ENCODE results near the gene GMPR2. TPM values are rescaled to one million over a fixed set of nuclear protein-coding genes. Genes with fewer than 3 reads are reported as not detected.
A peak's percentile ranks its signal among the peaks of the same experiment; 100 is the strongest.

GMPR2 gene
- total RNA-seq: 100 to 1,000 TPM in 2 of 4 donors, 10 to 100 TPM in 2; 68.8 to 237 (median 110) TPM

- intact Hi-C loops (cut with DNase I): loop anchor here (10.0 kb wide), 1 partner anchor 202 kb away; no protein-coding TSS in a partner anchor
- 4 to 5% methylated on average over 30 to 37 of the region's 38 CpGs for WGBS, 2 donors
- peaks cover 18 to 28% of the 10 kb centered on the region in 2 donors for H3K4me1 ChIP-seq
Measured at GRCh38 chr14:24232645-24233537, at the start of gene GMPR2. Gene GMPR2, plus strand, starts transcription at chr14:24232929. Its CDS starts 325 bp downstream, at chr14:24233254.

GRCh38 chr14:24183014-24183481, 49.7 kb upstream of the GMPR2 start:
- peaks cover 43 to 47% of the 10 kb centered on the region in 2 donors for H3K36me3 ChIP-seq
- 91 to 94% methylated on average over 3 to 13 of the region's 15 CpGs for WGBS, 2 donors
- no peak overlapping the region for H3K27ac ChIP-seq
- no peaks in the 10 kb centered on the region for H3K27me3 ChIP-seq
- H3K4me1 ChIP-seq: peaks cover 7 to 26% of the 10 kb centered on the region in 2 donors
- DNase-seq: no peak
- H3K9me3 ChIP-seq: no peaks in the 10 kb centered on the region
- intact Hi-C loops (cut with DNase I): no loop called here
- TF ChIP-seq, protein P1, sequence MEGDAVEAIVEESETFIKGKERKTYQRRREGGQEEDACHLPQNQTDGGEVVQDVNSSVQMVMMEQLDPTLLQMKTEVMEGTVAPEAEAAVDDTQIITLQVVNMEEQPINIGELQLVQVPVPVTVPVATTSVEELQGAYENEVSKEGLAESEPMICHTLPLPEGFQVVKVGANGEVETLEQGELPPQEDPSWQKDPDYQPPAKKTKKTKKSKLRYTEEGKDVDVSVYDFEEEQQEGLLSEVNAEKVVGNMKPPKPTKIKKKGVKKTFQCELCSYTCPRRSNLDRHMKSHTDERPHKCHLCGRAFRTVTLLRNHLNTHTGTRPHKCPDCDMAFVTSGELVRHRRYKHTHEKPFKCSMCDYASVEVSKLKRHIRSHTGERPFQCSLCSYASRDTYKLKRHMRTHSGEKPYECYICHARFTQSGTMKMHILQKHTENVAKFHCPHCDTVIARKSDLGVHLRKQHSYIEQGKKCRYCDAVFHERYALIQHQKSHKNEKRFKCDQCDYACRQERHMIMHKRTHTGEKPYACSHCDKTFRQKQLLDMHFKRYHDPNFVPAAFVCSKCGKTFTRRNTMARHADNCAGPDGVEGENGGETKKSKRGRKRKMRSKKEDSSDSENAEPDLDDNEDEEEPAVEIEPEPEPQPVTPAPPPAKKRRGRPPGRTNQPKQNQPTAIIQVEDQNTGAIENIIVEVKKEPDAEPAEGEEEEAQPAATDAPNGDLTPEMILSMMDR (IDR thresholded peaks at IDR 0.05): no peak
- TF ChIP-seq POLR2A (IDR thresholded peaks at IDR 0.05): no peak
- no peak overlapping the region for H3K4me3 ChIP-seq (replicated peaks in 1 of 3)

More at GRCh38 chr14:24232645-24233537, at the start of gene GMPR2:
- Histone ChIP-seq H3K27me3 (no peaks in the 10 kb centered on the region), H3K4me3 (replicated peaks in 1 of 3) (peak within 1 kb of the TSS; percentile 56 to 92 (median 78)), H3K9me3 (no peaks in the 10 kb centered on the region), H3K27ac (peak within 1 kb of the TSS; percentile 64 to 91 (median 85)), H3K36me3 (peaks cover 19 to 24% of the 10 kb centered on the region in 2 donors)
- DNase-seq: peak in 1 of 2 donors; percentile 73
- TF ChIP-seq POLR2A (IDR thresholded peaks at IDR 0.05): peak in 1 of 2 donors; percentile 11
- TF ChIP-seq, protein P1 (IDR thresholded peaks at IDR 0.05): no peak

GRCh38 chr14:24184104-24184970, 48.4 kb upstream of the GMPR2 start:
- H3K27ac ChIP-seq: no peak overlapping the region
- TF ChIP-seq, protein P1 (IDR thresholded peaks at IDR 0.05): no peak
- TF ChIP-seq POLR2A (IDR thresholded peaks at IDR 0.05): no peak
- peaks cover 36 to 47% of the 10 kb centered on the region in 2 donors for H3K36me3 ChIP-seq
- DNase-seq: no peak
- no peaks in the 10 kb centered on the region for H3K9me3 ChIP-seq
- H3K4me1 ChIP-seq: peaks cover 8 to 27% of the 10 kb centered on the region in 2 donors
- no peaks in the 10 kb centered on the region for H3K27me3 ChIP-seq
- 84 to 91% methylated on average over 6 to 17 of the region's 19 CpGs for WGBS, 2 donors
- intact Hi-C loops (cut with DNase I): no loop called here
- H3K4me3 ChIP-seq (replicated peaks in 1 of 3): no peak overlapping the region

GRCh38 chr14:24185026-24185425, 47.7 kb upstream of the GMPR2 start:
- intact Hi-C loops (cut with DNase I): no loop called here
- no peaks in the 10 kb centered on the region for H3K27me3 ChIP-seq
- peaks cover 8 to 20% of the 10 kb centered on the region in 2 donors for H3K4me1 ChIP-seq
- TF ChIP-seq, protein P1 (IDR thresholded peaks at IDR 0.05): no peak
- no peak for TF ChIP-seq POLR2A (IDR thresholded peaks at IDR 0.05)
- H3K9me3 ChIP-seq: no peaks in the 10 kb centered on the region
- no peak for DNase-seq
- H3K27ac ChIP-seq: no peak overlapping the region
- 96 to 99% methylated on average over 7 of the region's 7 CpGs for WGBS, 2 donors
- H3K36me3 ChIP-seq: peaks cover 36 to 47% of the 10 kb centered on the region in 2 donors
- H3K4me3 ChIP-seq (replicated peaks in 1 of 3): no peak overlapping the region

Data from thyroid gland (tissue), 4 donors.